Measurements from ENCODE around the gene RABL3. TPM values are rescaled to one million over a fixed set of nuclear protein-coding genes. Genes with fewer than 3 reads are reported as not detected.

Gene RABL3
- total RNA-seq, 1 donor from 2014 or later, result 25.0 TPM

DNA sequence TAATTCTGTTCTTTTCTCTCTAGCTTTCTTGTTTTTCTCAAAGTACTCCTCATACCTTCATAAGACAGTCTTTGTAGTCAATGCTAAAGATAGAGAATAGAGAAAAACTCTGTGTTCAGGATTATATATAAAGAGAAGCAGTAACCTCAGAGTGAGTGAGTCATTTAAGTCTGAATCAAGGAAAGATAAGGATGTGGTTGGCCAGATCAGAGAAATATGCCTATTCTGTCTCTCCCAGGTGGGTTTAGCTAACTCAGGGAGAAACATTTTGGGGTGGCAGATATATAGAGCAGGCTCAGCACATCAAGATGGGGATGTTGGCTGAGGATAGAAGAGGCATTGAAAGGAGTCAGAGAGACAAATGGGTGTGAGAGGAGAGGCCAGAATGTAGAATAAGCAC, 31.6 kb upstream of the RABL3 start:
- H3K79me2 ChIP-seq (ENCODE audit: low read depth), result peaks cover 14% of the 10 kb centered on the region
- H2AFZ ChIP-seq (replicated peaks), result no peak overlapping the region
- H3K27me3 ChIP-seq, result no peaks in the 10 kb centered on the region
- no peaks in the 10 kb centered on the region for H3K9me3 ChIP-seq (ENCODE audit: low read depth)
- H3K4me2 ChIP-seq, result no peak overlapping the region
- TF ChIP-seq EZH2phosphoT487 (IDR thresholded peaks at IDR 0.05) (no peak), EZH2 (IDR thresholded peaks at IDR 0.05) (no peak)
- TF ChIP-seq, protein P1, sequence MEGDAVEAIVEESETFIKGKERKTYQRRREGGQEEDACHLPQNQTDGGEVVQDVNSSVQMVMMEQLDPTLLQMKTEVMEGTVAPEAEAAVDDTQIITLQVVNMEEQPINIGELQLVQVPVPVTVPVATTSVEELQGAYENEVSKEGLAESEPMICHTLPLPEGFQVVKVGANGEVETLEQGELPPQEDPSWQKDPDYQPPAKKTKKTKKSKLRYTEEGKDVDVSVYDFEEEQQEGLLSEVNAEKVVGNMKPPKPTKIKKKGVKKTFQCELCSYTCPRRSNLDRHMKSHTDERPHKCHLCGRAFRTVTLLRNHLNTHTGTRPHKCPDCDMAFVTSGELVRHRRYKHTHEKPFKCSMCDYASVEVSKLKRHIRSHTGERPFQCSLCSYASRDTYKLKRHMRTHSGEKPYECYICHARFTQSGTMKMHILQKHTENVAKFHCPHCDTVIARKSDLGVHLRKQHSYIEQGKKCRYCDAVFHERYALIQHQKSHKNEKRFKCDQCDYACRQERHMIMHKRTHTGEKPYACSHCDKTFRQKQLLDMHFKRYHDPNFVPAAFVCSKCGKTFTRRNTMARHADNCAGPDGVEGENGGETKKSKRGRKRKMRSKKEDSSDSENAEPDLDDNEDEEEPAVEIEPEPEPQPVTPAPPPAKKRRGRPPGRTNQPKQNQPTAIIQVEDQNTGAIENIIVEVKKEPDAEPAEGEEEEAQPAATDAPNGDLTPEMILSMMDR (IDR thresholded peaks at IDR 0.05), result no peak
- DNase-seq (ENCODE audit: low spot score), result no peak
- Mint-ChIP-seq H3K4me3 (no peak overlapping the region), H3K27ac (no peak overlapping the region), H3K4me1 (no peaks in the 10 kb centered on the region), H3K27me3 (ENCODE audit: insufficient read depth, low read depth) (no peaks in the 10 kb centered on the region), H3K36me3 (peaks cover 9% of the 10 kb centered on the region), H3K9me3 (no peaks in the 10 kb centered on the region)
- H3F3A ChIP-seq (ENCODE audit: low read depth), result no peaks in the 10 kb centered on the region
- no peaks in the 10 kb centered on the region for H4K20me1 ChIP-seq (ENCODE audit: low read depth)
- no peak overlapping the region for H3K9ac ChIP-seq
- no peak overlapping the region for H3K4me3 ChIP-seq
- H3K27ac ChIP-seq, result no peak overlapping the region
- H3K4me1 ChIP-seq, result no peaks in the 10 kb centered on the region
- peaks cover 7% of the 10 kb centered on the region for H3K36me3 ChIP-seq

DNA sequence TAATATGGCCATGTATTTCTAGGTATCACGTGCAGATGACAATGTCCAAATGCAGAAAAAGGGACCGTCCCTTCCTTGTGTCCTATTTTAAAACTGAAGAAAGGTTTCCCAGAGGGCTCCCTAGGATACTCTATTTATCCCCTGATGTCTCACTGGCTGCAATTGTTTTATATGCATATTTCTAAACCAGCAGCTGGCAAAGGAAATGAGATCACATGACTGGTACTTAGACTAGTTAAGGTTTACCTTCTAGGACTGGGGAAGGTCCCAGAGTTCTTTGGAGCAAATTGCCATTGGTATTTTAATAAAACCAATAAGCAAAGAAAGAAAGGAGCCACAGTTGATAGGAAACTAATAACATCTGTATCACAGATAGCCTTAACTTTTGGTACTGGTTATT, 29.8 kb upstream of the RABL3 start:
- no peaks in the 10 kb centered on the region for H3K27me3 ChIP-seq
- peaks cover 10% of the 10 kb centered on the region for H3K36me3 Mint-ChIP-seq
- H3F3A ChIP-seq (ENCODE audit: low read depth), result no peaks in the 10 kb centered on the region
- no peak for DNase-seq (ENCODE audit: low spot score)
- no peak overlapping the region for H3K4me3 ChIP-seq
- no peaks in the 10 kb centered on the region for H3K9me3 ChIP-seq (ENCODE audit: low read depth)
- no peak overlapping the region for H3K9ac ChIP-seq
- no peaks in the 10 kb centered on the region for H3K4me1 Mint-ChIP-seq
- H3K79me2 ChIP-seq (ENCODE audit: low read depth), result peaks cover 32% of the 10 kb centered on the region
- H3K27ac ChIP-seq, result no peak overlapping the region
- no peak overlapping the region for H3K4me3 Mint-ChIP-seq
- no peak for TF ChIP-seq EZH2phosphoT487 (IDR thresholded peaks at IDR 0.05)
- no peak for TF ChIP-seq EZH2 (IDR thresholded peaks at IDR 0.05)
- TF ChIP-seq, protein P1 (IDR thresholded peaks at IDR 0.05), result no peak
- H2AFZ ChIP-seq (replicated peaks), result no peak overlapping the region
- no peaks in the 10 kb centered on the region for H3K4me1 ChIP-seq
- no peaks in the 10 kb centered on the region for H3K27me3 Mint-ChIP-seq (ENCODE audit: insufficient read depth, low read depth)
- no peak overlapping the region for H3K27ac Mint-ChIP-seq
- no peaks in the 10 kb centered on the region for H3K9me3 Mint-ChIP-seq
- H4K20me1 ChIP-seq (ENCODE audit: low read depth), result peaks cover 4% of the 10 kb centered on the region
- peaks cover 7% of the 10 kb centered on the region for H3K36me3 ChIP-seq
- H3K4me2 ChIP-seq, result no peak overlapping the region

DNA sequence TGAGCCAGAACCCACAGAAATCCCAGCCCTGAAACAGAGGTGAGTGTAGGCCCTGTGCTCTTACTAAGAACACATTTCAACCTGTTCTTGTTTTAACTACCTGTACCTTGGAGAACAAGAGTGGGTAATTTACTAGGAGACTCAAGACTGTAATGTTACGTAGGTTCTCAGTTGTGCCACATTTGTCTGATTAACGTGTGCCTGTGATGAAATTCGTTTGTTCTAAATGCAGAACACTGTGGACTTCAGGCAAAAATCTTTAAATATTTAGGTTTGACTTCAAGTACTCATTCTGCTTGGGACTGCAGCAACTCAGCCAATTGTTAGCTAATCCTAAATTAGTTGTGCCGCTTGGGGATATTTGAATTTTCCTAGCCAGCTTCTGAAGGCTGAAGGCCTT, 28.6 kb upstream of the RABL3 start:
- H3K4me1 Mint-ChIP-seq, result no peaks in the 10 kb centered on the region

DNA sequence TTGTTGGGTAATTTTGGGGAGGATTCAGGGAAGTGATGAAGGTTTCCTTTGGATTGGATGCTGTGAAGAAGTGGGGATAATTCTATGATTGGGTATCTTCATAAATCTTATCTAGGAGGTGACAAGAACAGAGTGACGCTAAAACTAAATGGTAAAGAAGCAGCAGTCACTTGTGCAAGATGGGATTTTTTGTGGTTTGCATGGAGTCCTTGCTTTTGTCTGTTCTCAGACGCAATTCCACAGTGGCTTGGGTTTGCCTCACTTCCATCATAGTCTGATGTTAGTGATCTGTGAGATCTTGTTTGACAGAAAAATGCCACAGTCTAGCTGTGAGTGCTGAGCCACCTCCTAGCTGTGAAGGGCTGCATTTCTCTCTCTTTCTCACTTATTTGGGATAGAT, 27.1 kb upstream of the RABL3 start:
- Histone ChIP-seq H3K4me1 (no peaks in the 10 kb centered on the region), H3K27me3 (no peaks in the 10 kb centered on the region), H3K9ac (no peak overlapping the region), H3K4me3 (no peak overlapping the region), H3K4me2 (no peak overlapping the region), H2AFZ (replicated peaks) (no peak overlapping the region), H3K9me3 (ENCODE audit: low read depth) (no peaks in the 10 kb centered on the region), H3F3A (ENCODE audit: low read depth) (no peaks in the 10 kb centered on the region), H4K20me1 (ENCODE audit: low read depth) (peaks cover 4% of the 10 kb centered on the region), H3K27ac (no peak overlapping the region), H3K36me3 (no peaks in the 10 kb centered on the region), H3K79me2 (ENCODE audit: low read depth) (peaks cover 59% of the 10 kb centered on the region)
- Mint-ChIP-seq H3K4me3 (no peak overlapping the region), H3K27ac (no peak overlapping the region), H3K9me3 (no peaks in the 10 kb centered on the region), H3K4me1 (no peaks in the 10 kb centered on the region), H3K27me3 (ENCODE audit: insufficient read depth, low read depth) (no peaks in the 10 kb centered on the region), H3K36me3 (peaks cover 7% of the 10 kb centered on the region)
- TF ChIP-seq EZH2phosphoT487 (IDR thresholded peaks at IDR 0.05), result no peak
- TF ChIP-seq, protein P1 (IDR thresholded peaks at IDR 0.05), result no peak
- no peak for TF ChIP-seq EZH2 (IDR thresholded peaks at IDR 0.05)
- no peak for DNase-seq (ENCODE audit: low spot score)

More for the DNA sequence above, 28.6 kb upstream of the RABL3 start:
- no peaks in the 10 kb centered on the region for H3F3A ChIP-seq (ENCODE audit: low read depth)
- Mint-ChIP-seq H3K9me3 (no peaks in the 10 kb centered on the region), H3K36me3 (peaks cover 7% of the 10 kb centered on the region), H3K27ac (no peak overlapping the region), H3K4me3 (no peak overlapping the region), H3K27me3 (ENCODE audit: insufficient read depth, low read depth) (no peaks in the 10 kb centered on the region)
- TF ChIP-seq EZH2 (IDR thresholded peaks at IDR 0.05), result no peak
- peaks cover 4% of the 10 kb centered on the region for H4K20me1 ChIP-seq (ENCODE audit: low read depth)
- H2AFZ ChIP-seq (replicated peaks), result no peak overlapping the region
- H3K4me2 ChIP-seq, result no peak overlapping the region
- peaks cover 44% of the 10 kb centered on the region for H3K79me2 ChIP-seq (ENCODE audit: low read depth)
- H3K9me3 ChIP-seq (ENCODE audit: low read depth), result no peaks in the 10 kb centered on the region
- H3K9ac ChIP-seq, result no peak overlapping the region
- H3K27me3 ChIP-seq, result no peaks in the 10 kb centered on the region
- H3K27ac ChIP-seq, result no peak overlapping the region
- no peak for DNase-seq (ENCODE audit: low spot score)
- H3K36me3 ChIP-seq, result no peaks in the 10 kb centered on the region
- H3K4me1 ChIP-seq, result no peaks in the 10 kb centered on the region
- H3K4me3 ChIP-seq, result no peak overlapping the region

All from neural progenitor cell (in vitro differentiated cells).